Fibroblast of skin of right biceps (primary cell): ENCODE data around the gene SLC45A3.
A peak's percentile ranks its signal among the peaks of the same experiment; 100 is the strongest.

Experiments
- DNase-seq: peaks from one replicate; pipeline ENCODE4 v3.0.0-alpha.2; 2013

Gene SLC45A3

GRCh38 chr1:205631768-205632668 lies 48.3 kb downstream of the SLC45A3 start, which contains the start of gene ELK4:
ELK4 (minus strand) TSS chr1:205632011; CDS start chr1:205623882, 8,129 bp downstream.
- peak; percentile 98 for DNase-seq

GRCh38 chr1:205631010-205631767 lies 49.1 kb downstream of the SLC45A3 start:
- peak; percentile 72 for DNase-seq

GRCh38 chr1:205630651-205631009 lies 49.7 kb downstream of the SLC45A3 start:
- DNase-seq, result no peak

- peak; percentile 26 for DNase-seq
Observed at GRCh38 chr1:205630241-205630640, 50.1 kb downstream of the SLC45A3 start.

GRCh38 chr1:205629751-205630150 lies 50.6 kb downstream of the SLC45A3 start:
- DNase-seq, result no peak

GRCh38 chr1:205627956-205628355 lies 52.4 kb downstream of the SLC45A3 start:
- DNase-seq, result no peak

- no peak for DNase-seq
Observed at GRCh38 chr1:205626216-205626615, 54.1 kb downstream of the SLC45A3 start.

GRCh38 chr1:205623646-205624045 lies 56.7 kb downstream of the SLC45A3 start:
- DNase-seq, result no peak

GRCh38 chr1:205620269-205620668 lies 60.0 kb downstream of the SLC45A3 start:
- no peak for DNase-seq

GRCh38 chr1:205619376-205619775 lies 60.9 kb downstream of the SLC45A3 start:
- no peak for DNase-seq

GRCh38 chr1:205616563-205617293 lies 63.6 kb downstream of the SLC45A3 start:
- no peak for DNase-seq

GRCh38 chr1:205615789-205616188 lies 64.5 kb downstream of the SLC45A3 start:
- no peak for DNase-seq

GRCh38 chr1:205613854-205614412 lies 66.4 kb downstream of the SLC45A3 start:
- DNase-seq, result no peak

GRCh38 chr1:205612556-205612955 lies 67.8 kb downstream of the SLC45A3 start:
- DNase-seq, result no peak

- no peak for DNase-seq
Observed at GRCh38 chr1:205612104-205612503, 68.2 kb downstream of the SLC45A3 start.

- DNase-seq, result no peak
Observed at GRCh38 chr1:205610901-205611466, 69.3 kb downstream of the SLC45A3 start.

- DNase-seq, result peak; percentile 53
Observed at GRCh38 chr1:205610036-205610435, 70.3 kb downstream of the SLC45A3 start.
